ENCODE results near the gene OLA1.

DNA sequence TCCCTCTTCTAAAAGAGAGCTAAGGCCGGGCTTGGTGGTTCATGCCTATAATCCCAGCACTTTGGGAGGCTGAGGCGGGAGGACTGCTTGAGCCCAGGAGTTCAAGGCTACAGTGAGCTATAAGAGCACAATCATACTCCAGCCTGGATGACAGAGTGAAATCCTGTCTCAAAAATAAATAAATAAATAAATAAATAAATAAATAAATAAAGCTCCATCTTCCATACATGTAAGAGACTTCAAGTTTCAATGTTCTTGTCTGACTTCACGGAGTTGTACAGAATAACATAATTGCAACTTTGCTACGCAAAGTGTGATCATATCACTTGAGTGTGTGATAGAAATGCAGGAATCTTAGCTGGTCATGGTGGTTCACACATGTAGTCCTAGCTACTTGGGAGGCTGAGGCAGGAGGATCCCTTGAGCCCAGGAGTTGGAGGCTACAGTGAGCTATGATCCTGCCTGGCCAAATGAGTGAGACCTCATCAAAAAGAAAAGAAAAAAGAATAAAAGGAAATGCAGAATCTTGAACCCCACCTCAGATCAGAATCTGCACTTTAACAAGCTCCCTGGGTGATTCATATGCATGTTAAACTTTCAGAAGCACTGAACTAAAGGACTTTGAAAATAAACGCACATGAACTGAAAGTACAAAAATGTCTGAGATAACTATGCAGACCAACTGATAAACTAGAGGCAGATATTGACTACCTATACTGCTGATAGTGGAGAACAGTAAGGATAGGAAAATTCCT lies 159.4 kb downstream of the OLA1 start:
- TF ChIP-seq CTCF (IDR thresholded peaks at IDR 0.05; ENCODE audit: low read length), result no peak
- TF ChIP-seq EZH2 (optimal IDR thresholded peaks at IDR 0.05; ENCODE audit: low read depth, low read length), result no peak
- no peak for TF ChIP-seq EZH2phosphoT487 (IDR thresholded peaks at IDR 0.05; ENCODE audit: low read length)
